NCI-H187 (cell line): ENCODE data around the gene PARD6B.
"Not testable (repeated sequence)": the region's sequence is repeated elsewhere in the genome, so short reads cannot be mapped to it uniquely, and the experiment has no call there.

Source experiments
- DNase-seq, 2 experiments: peaks; one replicate each; lab custom pipeline; 2025; lab: John Stamatoyannopoulos, UW

The PARD6B gene

GRCh38 chr20:50799890-50800550 is 68.6 kb downstream of the PARD6B start:
- DNase-seq = no peak

DNA sequence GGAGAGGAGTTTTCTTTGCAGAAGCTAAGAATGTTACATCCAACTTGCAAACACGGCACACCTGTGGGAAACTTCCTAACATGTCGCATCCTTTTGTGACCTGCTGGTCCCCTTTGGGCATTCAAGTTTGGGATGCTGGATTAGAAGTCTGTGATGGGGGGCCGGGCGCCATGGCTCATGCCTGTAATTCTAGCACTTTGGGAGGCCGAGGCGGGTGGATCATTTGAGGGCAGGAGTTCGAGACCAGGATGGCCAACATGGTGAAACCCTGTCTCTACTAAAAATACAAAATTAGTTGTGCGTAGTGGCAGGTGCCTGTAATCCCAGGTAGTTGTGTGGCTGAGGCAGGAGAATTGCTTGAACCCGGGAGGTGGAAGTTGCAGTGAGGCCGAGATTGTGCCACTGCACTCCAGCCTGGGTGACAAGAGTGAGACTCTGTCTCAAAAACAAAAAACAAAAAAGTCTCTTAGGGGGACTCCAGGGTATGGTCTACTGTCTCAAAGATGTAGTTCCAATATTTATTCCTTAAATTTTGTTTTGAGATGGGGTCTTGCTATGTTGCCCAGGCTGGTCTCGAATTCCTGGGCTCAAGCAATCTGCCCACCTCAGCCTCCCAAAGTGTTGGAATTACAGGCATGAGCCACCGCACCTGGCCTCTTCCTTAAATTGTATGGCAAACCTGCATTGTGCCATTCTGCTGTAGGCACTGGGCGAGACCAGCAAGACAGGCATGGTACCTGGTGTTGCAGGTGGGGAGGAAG is 69.8 kb downstream of the PARD6B start:
- DNase-seq = not testable (repeated sequence)

DNA sequence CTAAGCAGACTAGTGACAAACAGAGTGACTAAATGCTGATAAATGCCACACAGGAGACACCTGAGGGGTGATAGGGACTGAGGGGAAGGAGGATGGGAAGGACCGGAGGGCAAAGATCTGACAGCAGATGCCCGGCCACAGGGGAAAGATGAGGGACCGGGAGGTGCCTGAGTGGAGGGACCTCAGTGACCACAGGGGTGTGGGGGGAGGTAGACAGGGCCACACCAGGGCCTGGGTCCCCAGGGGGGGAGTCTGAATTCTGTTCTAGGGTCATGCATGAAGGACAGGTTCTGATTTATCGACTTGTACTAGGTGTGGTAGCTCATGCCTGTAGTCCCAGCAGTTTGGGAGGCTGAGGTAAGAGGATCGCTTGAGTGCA is 70.4 kb downstream of the PARD6B start:
- no peak for DNase-seq

GRCh38 chr20:50802289-50802688 is 70.9 kb downstream of the PARD6B start:
- no peak for DNase-seq

GRCh38 chr20:50804437-50805348 is 73.3 kb downstream of the PARD6B start:
- DNase-seq = no peak

- DNase-seq = no peak
Observed at GRCh38 chr20:50805349-50805684, 73.9 kb downstream of the PARD6B start.

- DNase-seq = no peak
Observed at GRCh38 chr20:50806126-50806768, 74.9 kb downstream of the PARD6B start.
